HG02943 (cell line): ENCODE measurements around the gene DNAJC10.
"Not testable (repeated sequence)": the region's sequence is repeated elsewhere in the genome, so short reads cannot be mapped to it uniquely, and the experiment has no call there.

ENCODE experiments used
- ATAC-seq: cut with Tn5 transposase; IDR thresholded peaks from one replicate; pipeline ENCODE4 v1.9.1; 2021; ENCODE audit warnings: mild to moderate bottlenecking, low read depth, moderate library complexity; ENCODE audit not compliant: unreplicated experiment

The DNAJC10 gene

DNA sequence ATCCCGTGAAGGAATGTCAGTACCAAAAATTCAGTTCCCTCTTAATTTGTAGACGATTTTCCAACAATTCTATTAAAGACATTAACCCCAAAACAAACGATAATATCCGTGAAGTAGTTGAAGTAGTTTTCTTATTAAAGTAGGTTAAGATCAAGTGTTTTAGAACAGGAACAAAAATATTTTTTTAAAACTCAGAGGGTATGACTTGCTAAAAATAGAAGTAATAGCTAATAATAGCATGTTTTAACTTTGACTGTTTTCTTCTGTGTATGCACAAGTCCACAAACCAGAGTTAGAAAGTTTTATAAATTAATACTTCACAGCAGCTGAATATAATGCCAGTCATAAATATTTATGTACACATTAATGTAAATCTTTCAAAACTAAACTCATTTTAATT is 2.4 kb downstream of the DNAJC10 start:
- ATAC-seq: no peak

- ATAC-seq: not testable (repeated sequence)
Observed at GRCh38 chr2:182719116-182719515, 3.1 kb downstream of the DNAJC10 start.

- no peak for ATAC-seq
Observed at GRCh38 chr2:182724656-182725055, 8.6 kb downstream of the DNAJC10 start.

GRCh38 chr2:182726473-182726872 is 10.4 kb downstream of the DNAJC10 start:
- no peak for ATAC-seq

DNA sequence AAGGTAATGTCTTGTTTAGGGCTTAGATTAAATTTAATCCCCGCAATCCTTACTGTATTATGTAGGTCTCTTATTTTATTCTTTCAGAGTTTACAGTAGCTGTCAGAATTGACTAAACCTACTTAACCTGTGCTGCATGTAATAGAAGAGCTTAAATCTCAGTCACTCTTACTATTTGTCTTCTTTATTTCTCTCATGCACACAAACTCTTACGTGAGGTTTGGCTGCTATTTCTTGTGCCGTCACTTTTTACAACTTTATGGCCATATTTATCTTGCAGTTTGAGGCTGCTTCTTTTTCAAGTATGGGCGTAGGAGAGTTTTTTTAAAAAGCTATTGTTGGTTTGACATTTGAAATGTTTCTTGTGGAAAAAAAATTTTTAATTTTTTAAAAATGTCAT is 12.0 kb downstream of the DNAJC10 start:
- ATAC-seq: no peak

DNA sequence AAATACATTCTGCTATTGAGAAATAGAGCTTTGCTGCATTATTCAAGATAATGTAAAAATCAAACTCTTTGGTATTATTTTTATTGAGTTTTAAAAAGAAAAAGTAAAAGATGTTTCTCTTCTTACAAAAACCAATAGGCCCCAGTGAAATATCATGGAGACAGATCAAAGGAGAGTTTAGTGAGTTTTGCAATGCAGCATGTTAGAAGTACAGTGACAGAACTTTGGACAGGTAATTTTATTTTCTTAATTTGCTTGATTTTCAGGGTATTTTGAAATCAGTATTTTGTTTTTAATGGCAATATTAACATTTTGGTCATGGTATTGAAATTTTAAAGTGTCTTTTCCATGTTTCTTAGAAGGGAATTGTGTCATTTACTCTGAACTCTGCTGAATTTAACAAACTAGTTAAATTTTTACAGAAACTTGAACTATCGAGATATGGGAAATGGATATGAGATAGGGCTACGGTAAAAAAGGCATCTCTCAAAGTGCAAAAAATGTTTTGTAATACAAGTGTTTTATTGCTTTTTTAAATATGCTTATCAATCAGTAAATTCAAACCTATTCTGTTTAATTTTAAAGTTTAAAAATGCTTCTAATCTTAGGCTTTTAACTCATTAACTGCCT is 13.8 kb downstream of the DNAJC10 start:
- ATAC-seq: no peak

GRCh38 chr2:182730486-182730885 is 14.4 kb downstream of the DNAJC10 start:
- no peak for ATAC-seq

- ATAC-seq: no peak
Observed at GRCh38 chr2:182732736-182733135, 16.7 kb downstream of the DNAJC10 start.

DNA sequence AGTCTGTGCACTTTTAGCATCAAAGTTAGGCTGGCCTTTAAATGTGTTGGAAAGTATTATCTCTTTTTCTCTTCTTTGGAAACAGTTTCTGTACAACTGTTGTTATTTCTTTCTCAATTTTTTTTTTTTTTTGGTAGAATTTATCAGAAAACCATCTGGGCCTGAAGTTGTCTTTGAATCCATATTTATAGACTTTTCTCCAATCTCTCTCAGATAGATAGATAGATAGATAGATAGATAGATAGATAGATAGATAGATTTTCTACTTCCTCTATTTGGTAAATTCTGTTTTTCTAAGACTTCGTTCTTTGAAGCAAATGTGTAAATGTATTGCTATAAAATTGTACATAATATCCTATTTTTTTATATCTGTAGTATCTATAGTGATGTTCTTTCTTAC is 17.5 kb downstream of the DNAJC10 start:
- ATAC-seq: no peak

- not testable (repeated sequence) for ATAC-seq
Observed at GRCh38 chr2:182736856-182737255, 20.8 kb downstream of the DNAJC10 start.

DNA sequence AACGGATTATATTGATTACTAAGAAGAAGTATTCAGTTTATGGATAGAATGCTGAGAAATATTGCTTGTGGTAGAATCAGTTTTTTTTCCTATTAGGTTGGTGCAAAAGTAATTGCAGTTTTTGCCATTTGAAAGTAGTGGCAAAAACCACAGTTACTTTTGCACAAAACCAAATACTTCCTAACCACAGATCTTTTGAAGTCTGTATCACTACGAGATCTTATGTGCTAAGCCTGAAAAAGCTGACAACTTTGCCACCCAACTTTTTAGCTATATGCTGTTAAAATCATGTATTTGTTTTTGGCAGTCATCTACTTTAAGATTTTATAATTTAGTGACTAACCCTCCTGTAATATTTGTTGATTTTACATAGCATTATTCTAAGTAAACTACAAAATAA is 24.6 kb downstream of the DNAJC10 start:
- no peak for ATAC-seq

GRCh38 chr2:182741620-182742019 is 25.6 kb downstream of the DNAJC10 start:
- no peak for ATAC-seq

DNA sequence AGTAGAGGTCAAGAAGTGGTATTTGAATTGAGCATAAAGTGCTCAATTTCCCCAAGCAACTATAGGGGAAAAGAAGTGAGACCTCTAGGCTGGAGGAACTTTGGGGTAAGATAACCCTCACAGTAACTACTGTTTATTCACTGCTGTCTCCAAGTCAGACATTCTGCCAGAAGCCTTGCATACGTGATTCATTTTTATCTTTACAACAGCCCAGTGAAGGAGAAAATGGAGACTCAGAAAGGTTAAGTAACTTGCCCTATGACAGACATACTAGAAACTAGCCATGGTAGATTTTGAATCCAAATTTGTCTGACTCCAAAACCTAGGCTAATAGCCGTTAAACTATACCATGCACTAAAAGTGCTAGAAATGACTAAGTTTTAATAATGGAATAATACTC is 28.4 kb downstream of the DNAJC10 start:
- ATAC-seq: no peak

DNA sequence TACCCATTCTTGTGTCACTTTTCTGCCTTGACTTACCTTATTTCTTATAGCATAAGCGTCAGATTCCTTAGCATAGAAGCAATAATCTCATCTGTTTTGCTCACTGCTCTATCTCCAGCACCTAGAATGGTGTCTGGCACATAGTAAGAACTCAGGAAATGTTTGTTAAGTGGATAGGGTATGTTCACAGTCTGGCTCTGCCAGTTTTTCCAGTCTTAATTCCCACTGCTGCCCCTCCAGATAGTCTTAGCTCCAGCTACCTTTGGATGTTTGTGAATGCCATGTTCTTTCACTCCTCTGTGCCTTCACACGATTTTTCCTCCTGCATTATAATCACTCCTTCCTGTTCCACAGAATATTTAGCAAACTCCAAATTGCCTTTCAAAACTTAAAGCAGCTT is 29.0 kb downstream of the DNAJC10 start:
- ATAC-seq: no peak

DNA sequence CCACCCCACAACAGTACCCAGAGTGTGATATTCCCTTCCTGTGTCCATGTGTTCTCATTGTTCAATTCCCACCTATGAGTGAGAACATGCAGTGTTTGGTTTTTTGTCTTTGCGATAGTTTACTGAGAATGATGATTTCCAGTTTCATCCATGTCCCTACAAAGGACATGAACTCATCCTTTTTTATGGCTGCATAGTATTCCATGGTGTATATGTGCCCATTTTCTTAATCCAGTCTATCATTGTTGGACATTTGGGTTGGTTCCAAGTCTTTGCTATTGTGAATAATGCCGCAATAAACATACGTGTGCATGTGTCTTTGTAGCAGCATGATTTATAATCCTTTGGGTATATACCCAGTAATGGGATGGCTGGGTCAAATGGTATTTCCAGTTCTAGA is 29.8 kb downstream of the DNAJC10 start:
- not testable (repeated sequence) for ATAC-seq

DNA sequence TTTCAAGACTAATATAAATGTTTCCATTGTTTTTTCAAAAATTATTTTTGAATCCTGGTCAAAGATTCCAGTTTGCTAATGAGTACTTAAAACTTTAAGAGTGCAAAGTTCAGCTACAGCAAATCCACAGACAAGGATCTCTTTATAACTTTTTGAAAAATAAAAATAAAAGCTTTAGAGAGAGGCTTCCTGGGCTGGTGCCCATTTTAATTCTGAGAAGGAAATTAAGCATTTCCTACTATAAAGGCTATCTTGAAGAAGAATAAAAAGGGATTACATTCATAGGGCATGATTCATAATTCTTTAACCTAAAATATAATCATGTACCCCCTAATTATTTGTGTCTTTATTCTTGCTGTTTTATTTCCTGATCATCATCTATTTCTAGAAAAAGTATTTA is 38.2 kb downstream of the DNAJC10 start:
- no peak for ATAC-seq

DNA sequence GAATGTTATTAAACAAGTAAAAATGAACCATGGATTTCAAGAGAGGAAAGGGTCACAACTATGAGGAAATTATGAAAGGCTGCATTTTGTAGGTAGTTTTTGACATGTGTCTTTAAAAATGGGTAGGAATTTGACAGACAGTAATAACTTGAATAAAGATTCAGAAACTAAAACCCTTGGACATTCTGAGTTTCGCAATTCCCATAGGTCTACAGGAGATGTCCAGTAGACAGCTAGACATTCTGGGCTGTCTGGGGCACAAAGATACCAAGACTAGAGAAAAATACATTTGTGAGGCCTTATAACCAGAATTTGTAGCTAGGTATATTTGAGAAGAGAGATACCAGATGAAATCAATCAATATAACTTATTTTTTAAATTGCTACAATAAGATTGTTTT is 42.3 kb downstream of the DNAJC10 start:
- no peak for ATAC-seq

GRCh38 chr2:182761903-182762302 is 45.8 kb downstream of the DNAJC10 start:
- ATAC-seq: no peak

GRCh38 chr2:182763311-182763912 is 47.4 kb downstream of the DNAJC10 start:
- peak; percentile 65 for ATAC-seq

- no peak for ATAC-seq
Observed at GRCh38 chr2:182766626-182767025, 50.6 kb downstream of the DNAJC10 start.

GRCh38 chr2:182767578-182767977 is 51.5 kb downstream of the DNAJC10 start:
- no peak for ATAC-seq

- ATAC-seq: not testable (repeated sequence)
Observed at GRCh38 chr2:182768950-182769349, 52.9 kb downstream of the DNAJC10 start.

- ATAC-seq: no peak
Observed at GRCh38 chr2:182779323-182779722, 63.3 kb downstream of the DNAJC10 start.
